ENCODE data around the gene ZBTB5.
A peak's percentile ranks its signal among the peaks of the same experiment; 100 is the strongest.

Gene ZBTB5

DNA sequence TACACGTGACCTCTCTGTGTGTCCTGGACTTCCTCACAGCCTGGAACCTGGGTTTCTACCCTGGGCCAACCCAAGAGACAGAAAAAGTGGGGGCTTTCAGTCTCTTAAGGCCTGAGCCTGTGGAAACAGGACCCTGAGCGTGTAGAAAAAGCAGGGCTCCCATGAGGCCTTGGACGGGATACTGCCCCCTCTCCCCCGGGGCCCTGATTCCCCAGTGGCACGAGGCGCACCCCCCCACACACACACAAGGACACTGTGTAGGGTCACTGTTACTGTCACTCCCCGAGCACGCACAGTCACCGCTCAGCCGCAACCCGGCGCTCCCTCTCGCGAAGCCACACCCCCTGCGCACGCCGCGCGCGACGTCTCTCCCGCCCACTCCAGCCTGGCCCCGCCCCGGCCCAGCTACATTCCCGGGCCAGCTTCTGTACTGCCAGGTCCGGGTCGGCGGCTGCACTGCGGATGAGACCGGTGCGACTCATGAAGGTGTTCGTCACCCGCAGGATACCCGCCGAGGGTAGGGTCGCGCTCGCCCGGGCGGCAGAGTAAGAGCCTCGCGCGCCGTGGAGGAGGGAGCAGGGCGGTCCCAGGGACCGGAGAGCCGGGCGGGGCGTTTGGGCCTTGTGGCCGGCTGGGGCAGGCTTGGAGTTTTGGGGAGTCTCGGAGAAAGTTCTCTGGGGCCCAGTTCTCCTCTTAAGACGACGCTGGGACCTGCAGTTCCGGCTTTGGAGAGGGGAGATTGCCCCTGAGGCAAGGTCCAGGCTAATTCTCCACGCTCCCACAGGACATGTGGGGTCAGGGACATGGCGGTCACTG lies 42.8 kb downstream of the ZBTB5 start, which contains the start of gene GRHPR:
Gene GRHPR (plus strand): TSS at position 408 of the 816 bp plus-strand sequence. CDS start 55 bp downstream, at position 463.
- DNase-seq, result peak; percentile 7

DNA sequence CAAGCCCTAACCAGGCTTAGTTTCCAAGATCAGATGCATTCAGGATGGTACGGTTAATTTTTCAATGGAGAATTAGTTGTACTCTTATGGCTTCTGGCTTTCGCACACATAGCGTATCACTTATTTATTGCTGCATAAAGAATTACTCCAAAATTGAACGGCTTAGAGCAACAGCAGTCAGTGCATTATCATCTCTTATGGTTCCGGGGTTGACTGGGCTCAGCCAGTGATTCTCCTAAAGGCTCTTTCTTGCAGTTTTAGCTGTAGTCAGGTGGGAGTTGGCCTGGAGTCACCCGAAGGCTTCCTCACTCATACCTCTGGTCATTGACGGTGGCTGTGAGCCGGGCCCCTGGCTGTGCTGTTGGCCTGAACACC lies 43.3 kb downstream of the ZBTB5 start:
- DNase-seq, result no peak

DNA sequence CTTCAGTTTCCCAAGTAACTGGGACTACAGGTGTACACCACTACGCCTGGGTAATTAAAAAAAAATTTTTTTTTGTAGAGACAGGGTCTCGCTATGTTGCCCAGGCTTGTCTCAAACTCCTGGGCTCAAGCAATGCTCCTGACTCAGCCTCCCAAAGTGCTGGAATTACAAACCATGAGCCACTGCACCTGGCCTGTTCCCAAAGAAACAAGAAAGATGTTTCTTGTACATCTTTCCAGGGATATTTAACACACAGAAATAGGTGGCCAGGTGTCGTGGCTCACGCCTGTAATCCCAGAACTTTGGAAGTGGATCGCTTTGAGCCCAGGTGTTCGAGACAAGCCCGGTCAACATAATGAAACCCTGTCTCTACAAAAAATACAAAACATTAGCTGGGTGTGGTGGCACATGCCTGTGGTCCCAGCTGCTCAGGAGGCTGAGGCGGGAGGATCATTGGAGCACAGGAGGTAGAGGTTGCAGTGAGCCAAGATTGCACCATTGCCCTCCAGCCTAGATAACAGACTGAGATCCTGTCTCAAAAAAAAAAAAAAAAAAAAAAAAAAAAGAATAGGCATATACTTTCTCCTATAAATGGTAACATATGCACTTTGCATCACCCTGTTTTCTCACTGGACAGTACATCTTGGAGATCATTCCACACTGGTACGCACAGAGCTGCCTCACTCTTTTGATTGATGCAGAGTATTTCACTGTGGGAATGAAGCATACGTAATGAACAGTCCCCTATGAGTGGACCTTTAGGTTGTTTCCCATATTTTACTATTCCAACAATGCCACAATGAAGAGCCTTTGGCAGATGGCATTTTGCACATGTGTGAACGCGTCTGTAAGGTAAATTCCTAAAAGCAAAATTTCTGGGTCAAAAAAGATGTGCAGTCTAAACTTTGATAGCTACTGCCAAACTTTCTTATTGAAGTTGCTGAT lies 44.7 kb downstream of the ZBTB5 start:
- no peak for DNase-seq

DNA sequence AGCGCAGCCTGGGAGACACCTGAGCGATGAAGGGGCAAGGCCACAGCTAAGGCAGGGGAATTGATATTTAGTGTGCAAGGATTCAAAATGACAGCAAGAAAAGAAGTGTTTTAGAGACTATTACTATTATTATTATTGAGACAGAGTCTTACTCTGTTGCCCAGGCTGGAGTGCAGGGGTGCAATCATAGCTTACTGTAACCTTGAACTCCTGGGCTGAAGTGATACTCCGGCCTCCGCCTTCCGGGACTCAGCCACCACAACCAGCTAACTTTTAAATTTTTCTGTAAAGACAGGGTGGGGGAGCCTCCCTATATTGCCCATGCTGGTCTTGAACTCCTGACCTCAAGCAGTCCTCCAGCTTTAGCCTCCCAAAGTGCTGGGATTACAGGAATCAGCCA lies 46.0 kb downstream of the ZBTB5 start:
- no peak for DNase-seq

DNA sequence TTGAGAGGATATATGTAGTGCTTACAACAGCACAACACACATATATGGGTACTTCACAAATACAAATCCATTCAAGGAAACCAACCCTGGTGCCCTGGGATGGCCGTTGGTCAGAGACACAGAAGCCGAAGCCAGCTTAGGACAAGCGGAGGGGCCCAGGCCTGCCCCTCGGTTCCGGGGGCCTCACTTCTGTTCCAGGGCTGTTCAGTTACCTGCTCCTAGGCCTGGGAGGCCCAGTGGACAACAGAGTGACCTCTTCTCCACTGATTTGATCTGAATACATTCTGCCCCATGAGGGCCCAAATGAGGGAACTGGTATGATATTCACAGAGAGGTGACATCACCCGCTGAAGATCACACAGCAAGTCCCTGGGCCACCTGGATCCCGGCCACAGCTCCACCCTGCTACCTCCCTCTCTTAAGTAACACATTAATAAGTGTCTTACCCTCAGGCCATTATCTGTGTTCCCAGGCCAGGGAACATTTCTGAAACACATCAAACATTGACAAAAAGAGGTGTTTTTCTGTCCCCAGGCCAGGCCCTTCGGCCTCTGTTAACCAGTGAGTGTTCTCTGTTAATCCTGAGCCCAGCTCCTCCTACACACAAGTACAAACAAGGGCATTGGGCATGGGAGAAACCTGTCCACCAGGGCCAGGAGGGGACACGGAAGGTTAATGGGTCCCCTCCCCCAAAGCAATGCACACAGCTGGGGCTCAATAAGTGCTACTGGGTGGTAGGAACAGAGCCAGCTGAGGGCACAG lies 47.2 kb downstream of the ZBTB5 start:
- no peak for DNase-seq

DNA sequence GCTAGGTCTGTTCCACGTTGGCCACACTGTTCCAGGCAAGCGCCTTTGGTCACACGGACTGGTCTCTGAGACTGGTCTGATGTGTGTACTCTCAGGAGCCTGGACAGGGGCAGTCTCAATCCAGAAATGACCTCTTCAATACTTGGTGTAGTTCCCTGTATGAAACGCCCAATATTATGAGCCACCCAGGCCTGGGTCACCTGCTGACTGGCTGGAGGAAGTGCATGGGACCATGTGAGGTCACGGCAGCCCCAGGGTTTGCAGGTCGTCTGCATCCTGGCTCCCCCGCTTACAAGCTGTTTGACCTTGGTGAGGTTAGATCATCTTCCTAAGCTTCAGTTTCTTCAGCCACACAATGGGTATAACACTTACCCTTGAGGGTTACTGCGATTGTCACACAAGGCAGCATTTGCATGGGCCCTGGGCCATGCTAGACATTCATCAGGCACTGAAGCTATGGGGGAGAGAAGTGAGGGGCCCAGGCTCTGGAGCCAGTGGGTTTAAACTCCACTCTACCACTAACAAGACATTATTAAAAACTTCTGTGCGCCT lies 47.9 kb downstream of the ZBTB5 start:
- no peak for DNase-seq

DNA sequence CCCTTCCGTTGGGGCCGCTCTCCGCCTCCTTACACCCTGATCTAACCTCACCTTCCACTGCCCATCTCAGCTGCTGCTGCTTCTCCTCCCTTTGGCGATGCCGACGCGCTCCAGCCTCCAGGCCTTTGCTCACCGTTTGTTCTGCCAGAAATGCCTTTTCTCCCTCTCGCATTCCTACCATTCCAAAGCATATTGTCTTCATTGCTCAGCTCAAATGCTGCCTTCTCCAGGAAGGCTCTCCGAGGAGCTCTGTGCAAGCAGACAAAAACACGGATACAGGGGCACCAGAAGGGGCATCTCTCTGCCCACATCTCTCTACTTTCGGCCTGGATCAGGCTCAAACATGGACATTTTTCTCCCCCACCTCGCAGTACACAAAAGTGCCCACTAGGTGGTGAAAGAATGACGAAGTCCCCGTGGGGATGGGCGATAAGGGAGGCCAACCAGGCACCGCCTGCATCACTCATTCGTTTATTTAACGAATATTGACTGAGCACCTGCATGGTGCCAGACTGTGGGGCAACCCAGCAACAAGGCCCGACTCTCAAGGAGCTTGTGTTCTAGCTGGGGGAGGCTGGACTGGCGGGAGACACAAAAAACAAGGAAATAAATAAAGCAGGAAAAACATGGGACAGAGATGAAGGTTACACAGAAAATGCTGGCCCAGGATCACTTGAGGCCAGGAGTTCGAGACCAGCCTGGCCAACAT lies 50.1 kb downstream of the ZBTB5 start:
- peak; percentile 20 for DNase-seq

DNA sequence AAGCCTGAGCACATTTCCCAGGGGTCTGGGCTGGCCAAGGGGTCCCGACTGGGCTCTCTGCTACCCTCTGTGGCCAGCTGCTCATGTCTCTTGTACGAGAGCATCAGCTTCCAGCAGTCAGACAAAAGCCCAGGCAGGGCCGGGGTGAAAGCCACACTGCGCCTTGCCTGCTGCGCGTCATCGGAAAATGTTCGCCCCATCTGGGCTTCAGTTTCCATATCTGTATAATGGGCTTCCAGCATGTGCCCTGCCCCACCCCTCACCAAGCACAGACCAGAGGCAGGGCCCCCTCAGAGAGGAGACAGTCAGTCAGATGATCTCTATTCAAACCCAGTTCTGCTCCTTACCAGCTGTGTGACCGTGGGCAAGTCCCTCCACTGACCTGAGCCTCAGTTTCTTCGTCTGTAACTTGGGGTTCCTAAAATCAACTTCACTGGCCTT lies 50.7 kb downstream of the ZBTB5 start:
- DNase-seq, result no peak

DNA sequence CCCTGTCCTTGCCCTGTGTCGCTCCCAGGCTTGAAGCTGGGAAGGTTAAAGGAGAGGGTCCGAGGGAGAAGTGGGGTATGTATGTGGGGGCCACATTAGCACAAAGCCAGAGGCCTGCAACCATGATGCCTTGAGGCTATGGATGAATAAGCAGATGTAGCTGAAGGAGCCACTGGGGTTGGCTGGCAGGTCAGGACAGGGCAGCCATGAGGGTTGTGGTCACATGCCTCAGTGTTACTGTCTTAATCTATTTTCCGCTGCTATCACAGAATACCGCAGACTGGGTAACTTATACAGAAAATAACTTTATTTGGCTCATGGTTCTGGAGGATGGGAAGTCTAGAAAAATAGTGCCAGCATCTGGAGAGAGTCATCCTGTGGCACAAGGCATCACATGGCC lies 51.9 kb downstream of the ZBTB5 start:
- DNase-seq, result no peak

DNA sequence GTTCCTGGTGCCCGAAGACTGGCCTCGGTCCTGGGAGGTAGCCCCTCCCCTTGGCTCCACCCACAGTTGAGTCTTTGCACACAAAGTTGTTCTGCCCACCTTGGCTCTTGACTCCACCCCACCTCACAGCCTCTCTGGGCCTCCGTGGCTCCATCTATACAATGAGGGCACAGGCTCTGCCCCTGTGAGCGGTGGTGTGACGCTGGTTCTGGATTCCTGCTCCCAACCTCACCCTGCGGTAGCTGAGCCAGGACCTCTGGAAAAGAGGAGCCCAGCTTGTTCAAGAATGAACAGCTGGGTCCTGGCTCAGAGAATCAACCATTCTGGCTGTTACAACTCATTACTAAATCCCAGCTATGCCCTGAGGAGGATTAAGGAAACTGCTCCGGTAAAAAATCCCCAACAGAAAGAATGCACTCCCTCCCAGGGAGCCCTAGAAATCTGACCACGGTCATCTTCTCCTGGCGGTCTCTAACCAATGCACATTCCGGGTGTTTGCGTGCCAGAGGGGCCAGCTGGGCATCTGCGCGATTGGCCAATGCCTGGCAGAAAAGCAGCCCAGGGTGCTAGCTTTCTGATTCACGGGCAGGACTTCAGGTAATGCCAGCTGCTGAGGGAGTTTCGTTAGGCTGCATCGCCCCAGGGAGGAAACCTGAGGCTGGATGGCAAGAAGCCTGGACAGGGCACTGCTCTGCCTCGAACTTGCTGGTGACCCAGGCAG lies 52.7 kb downstream of the ZBTB5 start:
- DNase-seq, result no peak

DNA sequence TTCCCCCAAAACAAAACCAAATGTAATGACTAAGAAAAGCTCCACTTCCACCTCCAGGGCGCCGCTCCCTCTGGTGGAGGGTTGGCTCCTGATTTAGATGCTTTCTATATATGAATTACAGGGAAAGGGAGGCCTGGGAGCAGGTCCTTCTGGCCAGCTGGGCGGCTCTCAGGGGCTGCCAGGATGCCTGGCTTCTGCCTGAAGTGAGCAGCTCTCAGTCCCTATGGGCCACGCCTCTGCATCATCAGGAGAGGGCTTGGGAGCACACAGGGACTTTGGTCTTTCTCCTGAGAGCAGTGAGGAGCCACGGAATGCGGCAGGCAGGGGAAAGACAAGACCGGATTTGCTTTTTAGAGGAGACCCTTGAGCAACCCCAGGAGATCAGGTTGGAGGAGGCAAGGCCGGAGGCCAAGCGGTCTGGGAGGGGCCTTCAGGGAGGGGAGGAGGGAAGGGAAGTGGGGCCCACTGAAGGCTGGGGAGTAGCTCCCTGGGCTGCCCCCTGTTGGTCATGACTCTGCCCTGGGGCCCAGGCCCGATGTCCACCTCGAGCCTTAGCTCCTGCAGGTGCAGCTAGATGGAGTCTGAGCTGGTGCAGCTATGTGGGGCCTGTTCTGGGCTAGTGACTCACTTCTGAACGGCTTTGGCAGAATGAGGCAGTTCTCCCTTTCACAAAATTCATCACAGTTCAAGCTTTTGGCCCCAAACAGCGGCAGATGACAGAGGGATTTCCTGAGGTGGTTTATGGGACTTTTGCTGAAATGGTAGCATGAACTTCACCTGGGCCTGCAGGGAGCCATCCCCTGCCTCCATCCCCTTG lies 54.1 kb downstream of the ZBTB5 start:
- DNase-seq, result no peak

DNA sequence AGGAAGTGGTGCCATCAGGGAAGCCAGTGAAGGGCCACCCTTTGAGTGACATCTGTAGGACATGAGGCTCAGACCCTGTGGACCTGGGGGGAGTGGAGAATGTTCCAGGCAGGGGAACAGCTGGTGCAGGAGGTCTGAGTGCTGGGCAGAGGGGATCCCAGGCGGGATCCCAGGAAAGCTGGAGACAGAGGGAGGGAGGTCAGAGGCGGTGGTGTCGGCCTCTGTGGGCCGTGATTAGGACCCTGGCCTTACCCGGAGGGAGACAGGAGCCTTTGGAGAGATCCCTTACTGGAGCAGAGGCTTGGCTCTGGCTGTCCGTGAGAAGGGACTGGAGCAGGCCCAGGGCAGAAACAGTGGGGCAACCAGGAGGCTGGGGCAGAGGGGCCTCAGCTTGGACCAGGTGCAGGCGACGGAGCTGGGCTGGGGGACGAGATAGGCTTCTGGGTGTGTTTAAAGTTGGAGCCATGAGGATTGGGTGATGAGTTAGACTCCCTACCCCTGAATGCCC lies 54.8 kb downstream of the ZBTB5 start:
- DNase-seq, result no peak

DNA sequence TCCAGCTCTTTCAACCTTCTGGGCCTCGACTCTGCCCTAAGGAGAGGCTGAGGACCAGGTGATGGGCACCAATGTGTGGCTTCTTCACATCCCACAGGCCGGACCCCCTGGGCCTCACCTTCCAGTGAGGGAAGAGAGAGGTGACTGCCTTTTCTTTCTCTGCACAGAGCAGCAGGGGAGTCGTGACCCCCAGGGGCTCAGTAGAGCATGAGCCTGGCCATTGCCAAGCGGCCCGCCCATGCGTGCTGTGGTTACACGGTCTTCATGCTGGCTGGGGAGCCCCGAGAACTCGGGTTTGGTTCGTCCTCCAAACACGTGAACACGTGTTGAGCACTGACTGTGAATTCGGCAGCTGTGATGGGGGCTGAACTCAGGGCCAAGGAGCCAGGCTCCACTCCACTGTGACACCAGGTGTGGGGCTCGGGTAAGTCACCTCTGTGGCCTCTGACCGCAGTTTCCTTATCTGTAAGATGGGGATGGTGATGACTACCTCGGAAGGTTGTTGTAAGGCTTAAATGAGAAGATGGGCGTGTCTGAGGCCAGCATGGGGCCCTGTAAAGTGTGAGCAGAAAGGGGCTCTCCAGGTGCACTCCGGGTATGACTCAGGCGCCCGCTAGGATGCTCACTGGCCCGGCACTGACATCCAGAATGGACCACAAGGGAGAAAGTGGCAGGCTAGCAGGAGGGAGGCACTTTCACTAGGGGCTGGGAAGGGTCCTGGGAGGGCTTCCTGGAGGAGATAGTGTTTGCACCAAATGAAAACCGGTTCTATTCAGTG lies 56.1 kb downstream of the ZBTB5 start:
- DNase-seq, result no peak

DNA sequence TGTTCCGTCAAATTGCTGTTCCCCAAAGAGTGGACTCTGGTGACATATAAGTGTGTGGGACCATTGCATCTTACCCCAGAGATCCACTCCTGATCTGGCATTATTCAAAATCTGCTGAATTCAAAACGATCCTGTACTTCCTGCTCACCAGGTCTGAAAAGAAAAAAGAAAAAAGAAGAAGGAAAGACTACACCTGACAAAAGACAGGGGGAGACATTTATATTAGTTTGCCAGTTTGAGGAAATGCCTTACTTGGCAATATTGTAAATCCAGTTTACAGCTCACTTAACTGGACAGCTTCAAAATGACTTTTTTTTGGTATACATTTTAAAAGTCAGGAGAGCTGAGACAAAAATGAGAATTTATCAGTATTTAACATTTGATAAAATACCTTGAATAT lies 57.8 kb downstream of the ZBTB5 start:
- no peak for DNase-seq

DNA sequence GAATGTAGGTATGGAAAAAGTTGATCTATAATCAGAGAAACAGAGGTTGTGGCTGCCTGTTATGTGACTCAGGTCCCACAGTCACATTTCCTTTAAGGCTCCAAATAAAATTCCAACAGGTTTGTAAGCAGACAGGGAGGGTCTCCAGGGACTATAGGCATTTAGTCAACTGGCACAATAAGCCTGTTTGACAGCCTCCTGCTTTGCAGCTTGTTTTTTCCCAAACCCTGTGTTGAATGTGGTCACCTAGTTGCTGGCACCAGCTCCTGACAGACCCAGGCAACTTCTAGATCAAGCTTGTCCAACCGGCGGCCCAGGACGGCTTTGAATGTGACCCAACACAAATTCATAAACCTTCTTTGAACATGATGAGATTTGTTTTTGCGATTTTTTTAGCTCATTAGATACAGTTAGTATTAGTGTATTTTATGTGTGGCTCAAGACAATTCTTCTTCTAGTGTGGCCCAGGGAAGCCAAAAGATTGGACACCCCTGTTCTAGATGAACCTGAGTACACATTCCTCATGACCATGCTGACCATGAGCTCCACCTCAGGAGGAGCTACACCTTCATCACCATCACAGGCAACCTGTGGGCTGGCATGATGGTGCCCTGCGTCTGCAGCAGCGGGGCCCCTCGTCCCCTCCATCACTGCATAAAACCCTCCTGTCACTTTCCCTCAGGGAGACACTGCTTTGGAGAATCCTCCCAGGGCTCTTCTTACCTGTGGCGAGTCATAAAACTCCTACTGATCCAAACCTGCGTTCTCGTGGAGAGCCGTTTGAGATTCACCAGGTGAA lies 58.4 kb downstream of the ZBTB5 start:
- DNase-seq, result no peak

DNA sequence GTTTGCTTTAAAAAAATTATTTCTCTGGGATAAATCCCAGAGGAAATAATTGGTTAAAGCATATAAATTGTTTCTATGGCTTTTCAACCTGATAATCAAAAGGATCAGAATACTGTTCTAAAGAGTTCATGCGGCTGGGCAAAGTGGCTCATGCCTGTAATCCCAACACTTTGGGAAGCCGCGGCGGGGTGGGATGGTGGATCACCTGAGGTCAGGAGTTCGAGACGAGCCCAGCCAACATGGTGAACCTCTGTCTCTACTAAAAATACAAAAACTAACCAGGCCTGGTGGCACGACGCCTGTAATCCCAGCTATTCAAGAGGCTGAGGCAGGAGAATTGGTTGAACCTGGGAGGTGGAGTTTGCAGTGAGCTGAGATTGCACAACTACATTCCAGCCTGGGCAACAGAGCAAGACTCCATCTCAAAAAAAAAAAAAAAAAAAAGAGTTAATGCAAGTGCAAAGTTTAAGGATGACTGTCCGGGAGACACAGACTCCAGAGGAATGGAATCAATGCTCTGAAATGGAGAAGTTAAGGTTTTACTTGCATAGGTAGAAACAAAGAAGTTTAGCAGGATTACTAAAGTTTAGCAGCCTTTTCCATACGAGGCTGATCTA lies 59.4 kb downstream of the ZBTB5 start:
- DNase-seq, result no peak

DNA sequence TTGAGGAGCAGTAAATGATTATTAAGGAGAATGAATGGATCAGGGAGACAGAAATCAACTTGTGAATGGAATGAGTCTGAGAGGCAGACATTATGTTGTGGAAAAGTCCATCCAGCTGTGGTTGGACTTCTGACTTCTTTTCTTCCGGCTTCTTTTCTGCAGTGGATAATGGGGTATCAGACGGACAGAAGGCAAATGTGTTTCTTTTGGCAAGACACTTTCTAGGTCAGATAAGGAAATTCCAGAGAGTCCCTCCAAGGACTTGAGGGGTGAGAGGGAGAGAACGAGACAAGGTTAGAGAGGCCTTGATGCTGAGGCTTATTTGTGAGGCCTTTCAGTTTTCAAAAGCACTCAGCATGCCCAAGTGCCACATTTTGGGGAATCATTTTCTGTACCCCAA lies 59.9 kb downstream of the ZBTB5 start:
- no peak for DNase-seq

DNA sequence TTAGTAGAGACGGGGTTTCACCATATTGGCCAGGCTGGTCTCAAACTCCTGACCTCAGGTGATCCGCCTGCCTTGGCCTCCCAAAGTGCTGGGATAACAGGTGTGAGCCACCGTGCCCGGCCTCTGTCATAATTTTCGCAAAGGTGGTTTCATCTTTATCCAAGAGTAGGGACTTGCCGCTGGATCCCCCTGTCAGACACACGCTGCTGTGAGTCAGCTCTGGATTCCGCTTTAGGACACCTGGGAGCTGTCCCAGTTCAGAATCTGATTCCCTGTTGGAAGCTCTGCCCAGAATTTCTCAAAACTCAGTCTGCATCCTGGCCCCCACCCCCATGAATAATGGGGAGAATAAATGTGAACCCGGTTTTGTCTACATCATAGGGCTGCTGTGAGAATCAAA lies 60.7 kb downstream of the ZBTB5 start:
- no peak for DNase-seq

Measured in NCI-H2081 treated with DMSO at 0.1 percent for 48 hours (cell line).